OCI-LY7 (cell line): ENCODE measurements around the gene PDZD2.

Source experiments
- EZH2phosphoT487 ChIP-seq: fragments of 200-600 bp; sonication (generic); IDR thresholded peaks from 2 replicates; pipeline ENCODE4 v1.6.1; 2018; ENCODE audit warnings: low read depth, borderline replicate concordance, mild to moderate bottlenecking, mixed run types, antibody characterized with exemption, low read length, moderate library complexity, mixed read lengths
- TF ChIP-seq, protein P1 (sequence below): fragments of 200-600 bp; sonication (generic); conservative IDR thresholded peaks from 2 replicates; pipeline ENCODE4 v1.5.1; 2014; ENCODE audit warnings: mild to moderate bottlenecking, antibody characterized with exemption, low read length, moderate library complexity, mixed read lengths

DNA sequence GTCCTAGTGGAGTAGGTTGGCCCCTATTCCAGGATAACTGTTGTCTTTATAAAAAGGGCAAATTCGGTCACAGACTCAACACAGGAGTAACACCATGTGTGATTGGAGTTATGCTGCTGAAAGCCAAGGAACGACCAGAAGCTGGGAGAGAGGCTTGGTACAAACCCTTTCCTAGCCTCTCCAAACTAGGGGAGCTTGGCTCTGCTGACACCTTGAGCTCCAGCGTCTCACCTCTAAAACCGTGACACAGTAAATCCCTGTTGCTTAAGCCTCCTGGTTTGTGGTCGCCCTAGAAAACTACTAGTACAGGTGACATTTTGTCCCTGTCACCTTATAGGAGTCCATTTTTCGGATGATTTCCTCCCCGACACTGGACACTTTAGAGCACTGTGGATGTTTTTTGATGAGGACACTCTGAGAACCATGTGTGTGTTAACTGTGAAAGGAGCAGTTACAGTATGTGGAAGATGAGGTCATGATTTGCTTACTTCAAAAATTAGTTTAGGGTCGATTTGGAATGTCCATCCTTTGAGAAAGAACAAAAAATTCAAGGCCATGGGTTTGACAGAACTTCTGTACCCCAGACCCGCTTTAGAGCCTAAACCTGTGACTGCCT lies 167.0 kb downstream of the PDZD2 start:
- TF ChIP-seq, protein P1, sequence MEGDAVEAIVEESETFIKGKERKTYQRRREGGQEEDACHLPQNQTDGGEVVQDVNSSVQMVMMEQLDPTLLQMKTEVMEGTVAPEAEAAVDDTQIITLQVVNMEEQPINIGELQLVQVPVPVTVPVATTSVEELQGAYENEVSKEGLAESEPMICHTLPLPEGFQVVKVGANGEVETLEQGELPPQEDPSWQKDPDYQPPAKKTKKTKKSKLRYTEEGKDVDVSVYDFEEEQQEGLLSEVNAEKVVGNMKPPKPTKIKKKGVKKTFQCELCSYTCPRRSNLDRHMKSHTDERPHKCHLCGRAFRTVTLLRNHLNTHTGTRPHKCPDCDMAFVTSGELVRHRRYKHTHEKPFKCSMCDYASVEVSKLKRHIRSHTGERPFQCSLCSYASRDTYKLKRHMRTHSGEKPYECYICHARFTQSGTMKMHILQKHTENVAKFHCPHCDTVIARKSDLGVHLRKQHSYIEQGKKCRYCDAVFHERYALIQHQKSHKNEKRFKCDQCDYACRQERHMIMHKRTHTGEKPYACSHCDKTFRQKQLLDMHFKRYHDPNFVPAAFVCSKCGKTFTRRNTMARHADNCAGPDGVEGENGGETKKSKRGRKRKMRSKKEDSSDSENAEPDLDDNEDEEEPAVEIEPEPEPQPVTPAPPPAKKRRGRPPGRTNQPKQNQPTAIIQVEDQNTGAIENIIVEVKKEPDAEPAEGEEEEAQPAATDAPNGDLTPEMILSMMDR: no peak
- TF ChIP-seq EZH2phosphoT487: no peak
